ENCODE measurements around the gene SLC52A1. TPM values are rescaled to one million over a fixed set of nuclear protein-coding genes. Genes with fewer than 3 reads are reported as not detected.

Gene SLC52A1
- total and polyA plus RNA-seq, 10 of the 15 experiments (the other 5 are each of a cell fraction or from before 2014, with no cell fraction given): 0.04 to 0.11 TPM; not detected in 8

DNA sequence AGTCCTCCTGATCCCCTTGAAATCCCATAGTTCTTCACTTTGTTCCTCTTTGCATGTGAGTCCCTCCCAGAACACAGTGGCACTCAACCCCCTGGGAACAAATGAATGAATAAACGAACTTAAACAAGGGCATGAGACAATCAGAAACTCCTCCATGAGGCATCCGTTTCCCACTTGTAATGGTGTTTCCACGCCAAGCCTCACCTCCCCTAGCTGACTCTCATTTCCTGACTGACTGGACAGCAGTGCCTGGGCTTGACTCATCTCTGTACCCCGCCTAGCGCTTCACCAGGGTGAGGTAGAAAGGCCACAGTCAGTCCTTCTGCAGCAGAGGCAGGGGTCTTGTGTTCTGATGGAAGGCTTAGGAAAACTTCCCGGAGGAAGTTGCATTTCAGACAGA, 23.3 kb downstream of the SLC52A1 start (continued):
- TF ChIP-seq, protein P1, sequence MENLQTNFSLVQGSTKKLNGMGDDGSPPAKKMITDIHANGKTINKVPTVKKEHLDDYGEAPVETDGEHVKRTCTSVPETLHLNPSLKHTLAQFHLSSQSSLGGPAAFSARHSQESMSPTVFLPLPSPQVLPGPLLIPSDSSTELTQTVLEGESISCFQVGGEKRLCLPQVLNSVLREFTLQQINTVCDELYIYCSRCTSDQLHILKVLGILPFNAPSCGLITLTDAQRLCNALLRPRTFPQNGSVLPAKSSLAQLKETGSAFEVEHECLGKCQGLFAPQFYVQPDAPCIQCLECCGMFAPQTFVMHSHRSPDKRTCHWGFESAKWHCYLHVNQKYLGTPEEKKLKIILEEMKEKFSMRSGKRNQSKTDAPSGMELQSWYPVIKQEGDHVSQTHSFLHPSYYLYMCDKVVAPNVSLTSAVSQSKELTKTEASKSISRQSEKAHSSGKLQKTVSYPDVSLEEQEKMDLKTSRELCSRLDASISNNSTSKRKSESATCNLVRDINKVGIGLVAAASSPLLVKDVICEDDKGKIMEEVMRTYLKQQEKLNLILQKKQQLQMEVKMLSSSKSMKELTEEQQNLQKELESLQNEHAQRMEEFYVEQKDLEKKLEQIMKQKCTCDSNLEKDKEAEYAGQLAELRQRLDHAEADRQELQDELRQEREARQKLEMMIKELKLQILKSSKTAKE (IDR thresholded peaks at IDR 0.05; ENCODE audit: low read depth, poor library complexity, severe bottlenecking): no peak
- no peak for TF ChIP-seq TCF3 (IDR thresholded peaks at IDR 0.05; ENCODE audit: borderline replicate concordance, insufficient read depth, low read depth, low read length)
- TF ChIP-seq GABPA (IDR thresholded peaks at IDR 0.05; ENCODE audit: low read depth): no peak
- TF ChIP-seq RB1 (IDR thresholded peaks at IDR 0.05; ENCODE audit: borderline replicate concordance): no peak

DNA sequence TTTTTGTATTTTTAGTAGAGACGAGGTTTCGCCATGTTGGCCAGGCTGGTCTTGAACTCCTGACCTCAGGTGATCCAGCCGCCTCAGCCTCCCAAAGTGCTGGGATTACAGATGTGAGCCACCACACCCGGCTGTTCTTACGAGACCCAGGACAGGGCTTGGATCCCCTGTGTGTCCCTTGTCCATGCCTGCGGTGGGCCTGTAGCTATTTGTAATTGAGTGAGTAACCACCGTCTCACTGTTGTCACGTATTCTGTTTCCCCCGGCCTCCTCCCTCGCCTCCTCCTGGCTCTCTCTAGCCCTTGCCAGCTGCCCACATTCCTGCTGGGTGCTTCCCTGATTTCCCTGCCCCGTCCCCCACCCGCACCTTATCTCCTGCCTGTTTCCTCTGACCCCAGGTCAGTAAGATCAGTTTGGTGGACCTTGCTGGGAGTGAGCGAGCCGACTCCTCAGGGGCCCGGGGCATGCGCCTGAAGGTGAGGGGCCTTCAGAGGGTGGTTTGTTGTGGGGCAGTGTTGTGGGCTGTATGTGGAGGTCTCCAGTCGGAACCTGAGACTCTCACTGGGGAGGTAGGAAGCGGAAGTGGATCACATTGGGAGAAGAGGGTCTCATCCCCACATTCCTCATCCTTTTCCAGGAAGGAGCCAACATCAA, 31.9 kb downstream of the SLC52A1 start:
- intact Hi-C loops (cut with micrococcal nuclease; ENCODE audit: unreplicated experiment): no loop called here

More for the DNA sequence above, 31.9 kb downstream of the SLC52A1 start:
- Histone ChIP-seq H2AFZ (ENCODE audit: control insufficient read depth, low read depth, low read length) (no peak overlapping the region), H3K4me1 (ENCODE audit: control insufficient read depth, insufficient read depth, low read length) (peaks cover 7% of the 10 kb centered on the region), H3K4me2 (ENCODE audit: control insufficient read depth, insufficient read depth) (no peak overlapping the region), H3K36me3 (ENCODE audit: control insufficient read depth in 2 of 2, insufficient read depth in 2 of 2, low read length in 1 of 2) (peaks cover 35 to 40% of the 10 kb centered on the region in 2 experiments), H3K9ac (ENCODE audit: control insufficient read depth, insufficient read depth, low read length) (no peak overlapping the region), H3K4me3 (no peak overlapping the region), H3K9me3 (replicated peaks; ENCODE audit: control insufficient read depth, insufficient read depth, low read length) (no peaks in the 10 kb centered on the region), H4K20me1 (ENCODE audit: control insufficient read depth, insufficient read depth) (no peaks in the 10 kb centered on the region), H3K79me2 (ENCODE audit: control insufficient read depth, insufficient read depth, low read length) (peaks cover 19% of the 10 kb centered on the region), H3K27me3 (replicated peaks in 1 of 2; ENCODE audit: control insufficient read depth in 2 of 2, insufficient read depth in 2 of 2, low read length in 1 of 2) (no peaks in the 10 kb centered on the region), H3K27ac (ENCODE audit: control insufficient read depth, insufficient read depth) (no peak overlapping the region)
- BruUV-seq (replicated peaks): no TSS peak
- ChIA-PET POLR2A (no interaction called here), SMC1A (ENCODE audit: uncharacterized antibody, unreplicated experiment) (interaction anchor here (0.9 kb wide), 1 partner anchor 59 kb away, joined by 3 read pairs; no protein-coding TSS in a partner anchor), CTCF (no interaction called here), RAD21 (ENCODE audit: unreplicated experiment) (no interaction called here)
- FAIRE-seq: no peak
- WGBS (ENCODE audit: insufficient coverage, insufficient replicate concordance, low lambda C conversion rate, missing lambda C conversion rate): 97% methylated on average over 18 of the region's 18 CpGs
- in situ Hi-C loops (cut with MboI): no loop called here
- no peak for TF ChIP-seq USF1 (IDR thresholded peaks at IDR 0.05; ENCODE audit: borderline replicate concordance, extremely low read length, insufficient read depth, low read depth, low read length)
- TF ChIP-seq, protein P1 (IDR thresholded peaks at IDR 0.05; ENCODE audit: low read depth, poor library complexity, severe bottlenecking): no peak
- no peak for ATAC-seq
- no peak for DNase-seq (ENCODE audit: low read depth, low spot score)
